ENCODE results near the gene FBXO36. TPM values are rescaled to one million over a fixed set of nuclear protein-coding genes. Genes with fewer than 3 reads are reported as not detected.

The FBXO36 gene, protein sequence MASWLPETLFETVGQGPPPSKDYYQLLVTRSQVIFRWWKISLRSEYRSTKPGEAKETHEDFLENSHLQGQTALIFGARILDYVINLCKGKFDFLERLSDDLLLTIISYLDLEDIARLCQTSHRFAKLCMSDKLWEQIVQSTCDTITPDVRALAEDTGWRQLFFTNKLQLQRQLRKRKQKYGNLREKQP
- total RNA-seq: 1 to 10 TPM; 1.6 to 2.0 TPM

DNA sequence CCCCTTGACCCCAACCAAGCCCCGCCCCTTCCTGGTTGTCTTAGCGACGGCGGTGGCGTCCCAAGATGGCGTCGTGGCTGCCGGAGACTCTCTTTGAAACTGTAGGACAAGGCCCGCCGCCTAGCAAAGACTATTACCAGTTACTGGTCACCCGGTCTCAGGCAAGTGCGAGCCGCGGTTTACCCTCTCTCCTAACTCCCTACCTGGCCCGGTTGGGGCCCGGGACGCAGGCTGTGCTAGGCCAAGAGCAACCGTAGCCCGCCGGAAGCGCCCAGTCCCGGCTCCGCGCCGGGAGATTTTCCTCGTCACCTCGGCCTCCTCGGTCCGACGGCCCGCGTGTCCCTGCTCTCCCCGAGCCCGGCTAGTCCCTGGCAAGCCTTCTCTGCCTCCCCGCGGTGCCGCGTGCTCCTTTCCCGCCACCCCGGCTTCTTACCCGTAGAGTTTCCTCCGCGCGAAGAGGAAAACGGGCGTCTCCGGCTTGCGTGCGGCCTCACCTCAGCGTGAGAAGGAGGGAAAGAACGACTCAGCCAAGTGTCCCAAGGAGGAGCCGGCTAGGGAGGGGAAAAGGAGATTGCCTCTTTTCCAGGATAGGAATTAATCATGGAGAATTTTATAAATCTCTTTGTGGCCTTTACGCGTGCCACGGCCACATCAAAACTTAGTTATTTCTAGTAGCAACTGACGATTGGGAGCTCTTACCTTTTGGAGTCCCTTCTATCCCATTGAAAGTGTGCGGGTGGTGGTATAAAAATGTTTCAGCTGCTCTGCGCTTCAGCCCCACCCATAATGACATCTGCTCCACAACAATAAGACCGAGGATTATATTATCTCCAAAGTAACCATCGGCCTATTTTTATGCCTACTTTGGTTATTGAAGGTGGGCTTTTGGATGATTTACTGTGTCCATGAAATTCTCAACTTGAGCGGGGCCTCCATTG, at the start of gene FBXO36:
Gene FBXO36 (plus strand): TSS at position 55 of the 938 bp plus-strand sequence. CDS start 11 bp downstream, at position 66.
- ChIA-PET CTCF (interaction anchor here (0.9 to 2.0 kb wide), 6 partner anchors 10 to 237 kb away, joined by 3 to 7 read pairs (median 4); no protein-coding TSS in a partner anchor), POLR2A (interaction anchor here (0.9 to 1.4 kb wide), 4 partner anchors 13 to 142 kb away, joined by 3 to 4 read pairs (median 3); no protein-coding TSS in a partner anchor)
- peak; percentile 94 for DNase-seq
- peak; percentile 72 for ATAC-seq
- Mint-ChIP-seq H3K36me3 (ENCODE audit: low read depth) (peaks cover 21% of the 10 kb centered on the region), H3K27ac (peak within 1 kb of the TSS; percentile 100), H3K9me3 (no peaks in the 10 kb centered on the region), H3K4me1 (ENCODE audit: low read depth) (peaks cover 39% of the 10 kb centered on the region), H3K4me3 (peak within 1 kb of the TSS; percentile 99), H3K27me3 (no peaks in the 10 kb centered on the region)
- intact Hi-C loops (cut with micrococcal nuclease): no loop called here
- TF ChIP-seq, protein P1, sequence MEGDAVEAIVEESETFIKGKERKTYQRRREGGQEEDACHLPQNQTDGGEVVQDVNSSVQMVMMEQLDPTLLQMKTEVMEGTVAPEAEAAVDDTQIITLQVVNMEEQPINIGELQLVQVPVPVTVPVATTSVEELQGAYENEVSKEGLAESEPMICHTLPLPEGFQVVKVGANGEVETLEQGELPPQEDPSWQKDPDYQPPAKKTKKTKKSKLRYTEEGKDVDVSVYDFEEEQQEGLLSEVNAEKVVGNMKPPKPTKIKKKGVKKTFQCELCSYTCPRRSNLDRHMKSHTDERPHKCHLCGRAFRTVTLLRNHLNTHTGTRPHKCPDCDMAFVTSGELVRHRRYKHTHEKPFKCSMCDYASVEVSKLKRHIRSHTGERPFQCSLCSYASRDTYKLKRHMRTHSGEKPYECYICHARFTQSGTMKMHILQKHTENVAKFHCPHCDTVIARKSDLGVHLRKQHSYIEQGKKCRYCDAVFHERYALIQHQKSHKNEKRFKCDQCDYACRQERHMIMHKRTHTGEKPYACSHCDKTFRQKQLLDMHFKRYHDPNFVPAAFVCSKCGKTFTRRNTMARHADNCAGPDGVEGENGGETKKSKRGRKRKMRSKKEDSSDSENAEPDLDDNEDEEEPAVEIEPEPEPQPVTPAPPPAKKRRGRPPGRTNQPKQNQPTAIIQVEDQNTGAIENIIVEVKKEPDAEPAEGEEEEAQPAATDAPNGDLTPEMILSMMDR (IDR thresholded peaks at IDR 0.05): no peak

DNA sequence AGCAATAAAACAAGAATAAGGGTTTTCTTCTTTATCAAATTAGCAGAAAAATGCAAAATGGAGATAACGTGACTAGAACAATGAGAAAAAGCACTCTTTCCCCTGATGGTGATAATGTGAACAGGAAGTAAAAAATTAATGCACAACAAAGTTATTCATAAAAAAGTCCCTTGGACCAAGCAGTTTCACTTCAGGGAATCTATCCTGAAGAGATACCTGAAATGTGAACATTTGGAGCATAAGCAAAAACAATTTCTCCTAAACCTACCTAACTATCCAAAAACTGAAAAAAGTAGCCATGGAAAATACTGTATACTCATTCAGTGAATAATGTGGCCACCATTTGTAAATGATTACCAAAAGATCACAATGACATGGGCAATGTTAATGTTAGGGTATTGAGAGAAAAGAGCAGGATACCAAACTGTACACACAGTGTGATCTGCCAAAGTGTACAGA, 49.2 kb upstream of the FBXO36 start:
- no peak for DNase-seq
- TF ChIP-seq, protein P1 (IDR thresholded peaks at IDR 0.05): no peak
- Mint-ChIP-seq H3K4me3 (no peak overlapping the region), H3K27ac (peak overlapping the region; percentile 50), H3K4me1 (ENCODE audit: low read depth) (peaks cover 41% of the 10 kb centered on the region), H3K27me3 (no peaks in the 10 kb centered on the region), H3K9me3 (no peaks in the 10 kb centered on the region), H3K36me3 (ENCODE audit: low read depth) (peaks cover 42% of the 10 kb centered on the region)
- peak; percentile 42 for ATAC-seq
- intact Hi-C loops (cut with micrococcal nuclease): loop anchor here (5.0 kb wide), 1 partner anchor 51 kb away; no protein-coding TSS in a partner anchor
- CTCF ChIA-PET: no interaction called here
- POLR2A ChIA-PET: no interaction called here

DNA sequence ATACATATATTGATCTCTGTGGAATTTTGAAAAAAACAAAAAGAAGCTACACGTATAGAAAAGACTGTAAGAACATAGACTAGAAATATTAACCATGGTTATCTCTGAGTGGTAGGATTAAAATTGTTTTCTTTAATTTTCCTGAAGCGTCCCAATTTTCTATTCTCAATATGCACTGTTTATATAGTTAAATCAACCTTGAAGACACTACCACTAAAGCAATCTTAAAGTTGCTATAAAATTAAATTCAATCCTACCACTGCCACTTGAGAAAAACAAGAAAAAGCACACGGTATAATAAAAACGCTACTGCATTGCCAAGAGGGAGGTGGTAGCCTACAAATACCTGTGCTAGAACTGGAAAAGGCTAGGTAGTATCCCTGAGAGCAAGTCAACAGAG, 47.7 kb upstream of the FBXO36 start:
- H3K4me1 Mint-ChIP-seq (ENCODE audit: low read depth): peaks cover 30% of the 10 kb centered on the region
- no peaks in the 10 kb centered on the region for H3K27me3 Mint-ChIP-seq
- DNase-seq (no peak), ATAC-seq (no peak)
- H3K4me3 Mint-ChIP-seq: no peak overlapping the region
- TF ChIP-seq, protein P1 (IDR thresholded peaks at IDR 0.05): no peak
- H3K9me3 Mint-ChIP-seq: no peaks in the 10 kb centered on the region
- H3K27ac Mint-ChIP-seq: no peak overlapping the region
- H3K36me3 Mint-ChIP-seq (ENCODE audit: low read depth): peaks cover 42% of the 10 kb centered on the region
- CTCF ChIA-PET: interaction anchor here (1.0 to 1.5 kb wide), 3 partner anchors 13 to 74 kb away, joined by 3 to 4 read pairs (median 3); no protein-coding TSS in a partner anchor
- POLR2A ChIA-PET: interaction anchor here (0.6 to 1.4 kb wide), 3 partner anchors 17 to 76 kb away, joined by 3 to 5 read pairs (median 3); no protein-coding TSS in a partner anchor
- intact Hi-C loops (cut with micrococcal nuclease): loop anchor here (5.0 kb wide), 1 partner anchor 52 kb away; no protein-coding TSS in a partner anchor

DNA sequence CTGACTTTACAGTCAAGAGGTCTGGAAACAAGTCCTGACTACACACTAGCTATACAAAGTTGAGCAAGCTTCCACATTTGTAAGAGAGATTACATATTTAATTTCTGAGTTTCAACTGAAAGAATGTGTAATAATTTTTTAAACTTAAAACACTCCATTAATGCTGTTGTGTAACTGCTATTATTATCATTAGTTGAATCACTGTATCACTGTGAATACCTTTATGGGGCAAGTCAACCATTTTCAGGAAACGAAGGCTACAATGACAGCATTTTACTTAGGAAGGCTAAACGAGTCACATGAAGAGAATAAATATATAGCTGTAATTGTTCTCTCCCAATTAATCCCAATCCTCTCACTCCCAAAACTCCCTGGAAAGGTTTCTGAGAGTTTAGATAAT, 46.8 kb upstream of the FBXO36 start:
- no peak for DNase-seq
- ChIA-PET POLR2A (interaction anchor here (1.2 kb wide), 1 partner anchor 16 kb away, joined by 3 read pairs; no protein-coding TSS in a partner anchor), CTCF (interaction anchor here (1.0 kb wide), 1 partner anchor 12 kb away, joined by 3 read pairs; no protein-coding TSS in a partner anchor)
- no peaks in the 10 kb centered on the region for H3K9me3 Mint-ChIP-seq
- no peak overlapping the region for H3K4me3 Mint-ChIP-seq
- intact Hi-C loops (cut with micrococcal nuclease): no loop called here
- H3K27me3 Mint-ChIP-seq: no peaks in the 10 kb centered on the region
- ATAC-seq: no peak
- H3K36me3 Mint-ChIP-seq (ENCODE audit: low read depth): peaks cover 36% of the 10 kb centered on the region
- TF ChIP-seq, protein P1 (IDR thresholded peaks at IDR 0.05): no peak
- H3K27ac Mint-ChIP-seq: no peak overlapping the region
- H3K4me1 Mint-ChIP-seq (ENCODE audit: low read depth): peaks cover 22% of the 10 kb centered on the region

Data from activated CD8-positive, alpha-beta T cell treated with anti-CD3 and anti-CD28 coated beads for 36 hours (primary cell).